DLD1 (cell line): ENCODE data around the gene PLD1.
"Not testable (repeated sequence)": the region's sequence is repeated elsewhere in the genome, so short reads cannot be mapped to it uniquely, and the experiment has no call there.

Source experiments
- in situ Hi-C: cut with HindIII; loops from 2 replicates; pipeline ENCODE4 v1.10.0; 2017; ENCODE audit warnings: low sequenced_read_pairs

Gene PLD1

DNA sequence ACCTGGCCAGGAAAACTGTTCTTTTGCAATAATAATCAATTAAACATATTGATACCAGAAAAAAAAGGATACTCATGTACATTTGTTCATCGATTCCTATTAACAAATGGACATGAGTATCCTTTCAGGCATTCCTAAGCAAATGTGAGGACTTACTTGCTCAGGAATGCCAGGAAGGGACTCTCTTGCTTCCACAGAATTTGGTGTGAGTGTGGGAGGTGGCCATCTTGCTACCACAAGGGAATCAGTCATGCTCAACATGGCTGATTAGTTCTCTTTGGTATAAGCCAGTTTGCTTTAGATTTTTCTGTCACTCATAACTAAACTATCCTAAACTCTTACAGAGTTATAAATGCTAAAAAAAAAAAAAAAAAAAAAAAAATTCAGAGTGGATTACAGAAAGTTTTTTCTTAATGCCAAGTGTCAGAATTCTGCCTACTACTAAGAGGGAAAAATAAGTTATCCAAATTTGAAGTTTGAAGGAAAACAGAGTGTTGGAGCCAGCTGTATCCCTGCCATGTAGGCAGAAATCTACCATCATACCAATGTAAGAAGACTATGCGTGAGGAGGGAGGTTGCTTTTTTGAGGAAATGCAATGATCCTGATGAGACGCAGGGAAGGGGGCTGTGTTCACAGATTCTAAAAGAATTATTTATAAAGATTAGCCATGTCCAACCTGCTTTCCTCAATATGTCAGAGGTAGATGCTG lies 98.7 kb downstream of the PLD1 start:
- in situ Hi-C loops: no loop called here

DNA sequence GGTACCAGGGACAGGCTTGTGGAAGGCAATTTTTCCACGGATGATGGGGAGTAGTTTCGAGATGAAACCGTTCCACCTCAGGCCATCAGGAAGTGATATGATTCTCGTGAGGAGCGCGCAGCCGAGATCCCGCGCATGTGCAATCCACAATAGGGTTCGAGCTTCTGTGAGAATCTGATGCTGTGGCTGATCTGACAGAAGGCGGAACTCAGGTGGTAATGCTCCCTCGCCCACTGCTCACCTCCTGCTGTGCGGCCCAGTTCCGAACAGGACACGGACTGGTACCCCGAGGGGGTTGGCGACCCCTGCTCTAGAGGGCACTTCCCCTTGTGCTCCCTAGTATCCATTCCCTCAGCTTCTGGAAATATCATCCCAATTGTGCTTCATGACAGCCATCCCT lies 99.9 kb downstream of the PLD1 start:
- in situ Hi-C loops: no loop called here

GRCh38 chr3:171704814-171705213 lies 105.5 kb downstream of the PLD1 start:
- in situ Hi-C loops: no loop called here

DNA sequence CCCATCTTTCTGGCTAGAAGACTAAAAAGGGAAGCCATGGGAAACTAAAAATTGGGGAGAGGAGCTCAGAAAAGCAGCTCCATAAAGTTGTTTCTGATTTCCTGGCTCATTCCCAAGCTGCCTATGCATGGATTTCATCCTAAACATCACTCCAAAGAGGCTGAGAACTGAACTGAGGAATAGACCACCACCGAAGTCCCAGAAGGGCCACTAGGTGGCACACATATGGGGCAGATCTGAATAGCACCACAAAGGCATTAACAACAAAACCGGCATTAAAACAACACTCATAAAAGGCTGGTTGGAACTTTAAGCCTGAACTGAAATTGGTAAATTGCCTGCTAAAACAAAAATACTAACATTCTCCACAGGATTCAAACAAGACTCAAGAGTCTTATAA lies 106.3 kb downstream of the PLD1 start:
- in situ Hi-C loops: no loop called here

DNA sequence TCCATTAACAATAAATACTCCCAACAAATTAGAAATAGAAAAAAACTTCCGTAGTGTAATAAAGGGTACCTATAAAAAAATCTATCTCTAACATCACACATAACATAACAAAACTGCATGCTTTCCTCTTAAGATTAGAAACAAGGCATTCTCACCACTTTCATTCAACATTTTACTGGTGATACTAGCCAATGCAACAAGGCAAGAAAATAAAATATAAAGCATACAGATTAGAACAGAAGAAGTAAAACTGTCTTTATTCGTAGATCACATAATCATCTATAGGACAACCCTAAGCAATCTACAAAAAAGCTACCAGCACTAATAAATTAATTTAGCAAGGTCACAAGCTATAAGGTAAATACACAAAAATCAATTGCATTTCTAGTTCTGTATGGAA lies 107.1 kb downstream of the PLD1 start:
- in situ Hi-C loops: no loop called here

GRCh38 chr3:171700653-171701052 lies 109.6 kb downstream of the PLD1 start:
- in situ Hi-C loops: no loop called here

DNA sequence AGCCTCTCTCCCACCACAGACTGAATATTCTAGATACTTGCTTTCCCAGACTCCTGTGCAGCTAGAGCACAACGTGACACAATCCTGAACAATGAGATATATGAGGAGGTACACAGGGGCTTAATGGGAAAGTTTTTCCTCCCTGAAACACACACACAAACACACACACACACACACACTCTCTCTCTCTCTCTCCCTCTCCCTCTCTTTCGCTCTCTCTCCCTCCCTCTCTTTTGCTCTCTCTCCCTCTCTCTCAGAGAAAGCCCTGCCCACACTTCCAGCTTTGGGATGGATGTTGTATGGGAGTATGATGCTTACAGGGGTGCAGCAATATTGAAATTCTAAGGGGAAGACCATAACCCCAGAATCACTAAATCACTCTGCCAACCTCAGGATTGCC lies 110.1 kb downstream of the PLD1 start:
- in situ Hi-C loops: no loop called here

GRCh38 chr3:171699601-171700000 lies 110.7 kb downstream of the PLD1 start:
- in situ Hi-C loops: no loop called here

DNA sequence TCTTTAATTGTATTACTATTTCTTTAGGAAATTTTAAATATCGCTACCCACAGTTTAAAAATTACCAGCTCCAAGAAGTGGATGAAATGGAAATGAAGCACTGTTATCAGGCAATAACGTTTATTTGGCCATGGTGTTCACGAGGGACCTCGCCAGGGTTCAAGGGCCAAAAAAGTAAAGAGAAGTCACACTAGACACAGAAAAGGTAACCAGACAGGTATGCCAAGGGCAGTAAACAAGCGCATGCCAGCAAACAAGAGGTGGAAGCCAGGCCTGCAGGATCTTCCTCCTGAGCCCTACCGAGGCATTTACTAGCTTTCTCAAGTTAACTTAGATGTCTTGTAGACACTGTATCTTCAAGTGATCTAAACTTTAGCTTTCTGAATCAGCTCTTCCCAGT lies 113.5 kb downstream of the PLD1 start:
- in situ Hi-C loops: no loop called here

DNA sequence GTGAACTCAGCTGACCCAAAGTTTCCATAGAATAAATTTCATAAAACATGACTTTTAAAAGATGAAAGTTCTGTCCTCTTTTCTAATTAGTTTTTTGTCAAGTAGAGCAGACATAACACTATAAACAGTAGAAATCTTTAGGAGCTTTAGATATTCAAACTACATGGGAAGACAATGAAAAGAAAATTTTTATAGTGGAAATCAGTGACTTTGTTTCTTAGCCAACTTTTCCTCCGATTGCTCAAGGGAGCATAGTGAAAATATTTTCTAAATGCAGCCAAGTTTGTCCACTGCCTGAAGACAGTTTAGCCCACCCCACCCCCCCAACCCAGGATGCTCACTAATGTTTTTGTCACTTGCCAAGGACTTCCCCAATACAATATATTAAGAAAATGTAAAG lies 114.9 kb downstream of the PLD1 start:
- in situ Hi-C loops: no loop called here

DNA sequence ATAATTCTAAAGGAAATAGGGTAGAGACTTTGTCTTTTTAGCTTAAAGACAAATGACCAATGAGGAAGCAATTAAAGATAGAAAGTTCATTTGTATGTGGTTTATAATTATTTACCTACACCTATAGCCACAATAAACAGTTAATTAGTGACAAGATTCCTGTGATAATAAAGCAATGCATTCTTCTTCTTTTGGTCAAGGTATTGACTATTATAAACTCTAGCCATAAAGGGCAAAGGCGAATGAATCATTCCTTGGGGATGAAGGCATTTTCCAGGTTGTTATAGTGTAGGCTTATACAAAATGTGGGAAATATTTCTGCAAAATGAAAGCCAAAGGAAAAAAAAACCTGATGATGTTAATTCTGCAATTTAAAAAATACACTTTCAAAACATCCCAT lies 115.4 kb downstream of the PLD1 start:
- in situ Hi-C loops: no loop called here

DNA sequence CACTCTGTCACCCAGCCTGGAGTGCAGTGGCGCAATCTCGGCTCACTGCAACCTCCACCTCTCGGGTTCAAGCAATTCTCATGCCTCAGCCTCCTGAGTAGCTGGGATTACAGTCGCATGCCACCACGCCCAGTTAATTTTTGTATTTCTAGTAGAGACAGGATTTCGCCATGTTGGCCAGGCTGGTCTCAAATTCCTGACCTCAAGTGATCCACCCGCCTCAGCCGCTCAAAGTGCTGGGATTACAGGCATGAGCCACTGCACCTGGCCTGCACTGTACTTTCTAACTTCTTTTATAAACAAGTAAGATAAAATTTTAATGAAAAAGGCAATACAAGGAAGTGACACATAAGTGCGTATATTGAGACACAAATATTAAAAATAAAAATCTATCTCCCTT lies 117.7 kb downstream of the PLD1 start:
- in situ Hi-C loops: not testable (repeated sequence)

- in situ Hi-C loops: no loop called here
These were observed 118.8 kb downstream of the PLD1 start for GRCh38 chr3:171691485-171691884.

DNA sequence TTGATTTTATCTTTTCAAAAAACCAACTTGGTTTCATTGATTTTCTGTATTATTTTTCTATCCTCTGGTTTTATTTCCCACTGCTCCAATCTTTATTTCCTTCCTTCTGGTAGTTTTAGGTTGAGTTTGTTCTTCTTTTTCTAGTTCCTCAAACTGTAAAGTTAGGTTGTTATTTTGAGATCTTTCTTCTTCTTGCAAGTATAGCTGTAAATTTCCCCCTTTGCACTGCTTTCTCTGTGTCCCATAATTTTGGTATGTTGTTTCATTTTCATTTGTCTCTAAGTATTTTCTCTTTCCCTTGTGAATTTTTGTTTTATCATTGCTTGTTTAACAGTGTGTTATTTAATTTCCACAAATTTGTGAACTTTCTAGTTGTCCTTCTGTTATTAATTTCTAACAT lies 120.0 kb downstream of the PLD1 start:
- in situ Hi-C loops: no loop called here

DNA sequence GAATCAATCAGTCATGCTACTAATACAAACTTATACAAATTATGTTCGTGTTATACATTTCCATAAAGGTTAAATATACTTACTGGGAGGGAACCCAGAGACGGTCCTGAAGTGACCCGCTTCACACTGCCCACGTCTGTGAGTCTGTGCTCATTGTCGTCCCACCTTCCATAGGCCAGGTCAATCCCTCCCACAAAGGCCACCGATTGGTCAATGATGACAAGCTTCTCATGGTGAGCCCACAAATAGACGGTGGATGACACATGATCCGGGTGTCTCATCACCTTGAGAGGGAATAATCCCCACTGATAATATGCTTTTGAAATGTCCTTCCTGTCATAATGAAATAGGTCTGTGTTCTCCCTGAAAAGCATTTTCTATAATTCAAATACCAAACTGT lies 121.7 kb downstream of the PLD1 start:
- in situ Hi-C loops: no loop called here

- in situ Hi-C loops: no loop called here
These were observed 122.3 kb downstream of the PLD1 start for GRCh38 chr3:171688002-171688401.

- in situ Hi-C loops: no loop called here
These were observed 122.7 kb downstream of the PLD1 start for GRCh38 chr3:171687581-171687980.

DNA sequence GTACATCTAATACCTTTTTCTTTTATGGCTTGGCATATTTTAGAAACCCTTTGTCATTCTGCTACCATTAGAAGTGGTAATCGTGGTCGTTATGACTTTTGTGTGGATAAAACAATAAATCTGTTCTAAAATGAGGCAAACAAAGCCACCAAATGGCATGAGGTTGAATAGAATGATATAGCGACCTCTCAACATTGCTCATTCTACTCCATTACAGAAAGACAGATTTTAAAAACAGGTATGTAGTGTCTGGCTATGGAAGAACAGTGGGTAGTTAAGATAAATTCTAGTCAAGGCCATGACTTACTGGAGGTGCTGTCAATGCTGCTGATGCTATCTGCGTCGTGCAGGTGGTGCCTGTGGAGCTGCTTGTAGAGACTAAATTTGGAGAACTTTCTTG lies 123.2 kb downstream of the PLD1 start:
- in situ Hi-C loops: no loop called here

- in situ Hi-C loops: no loop called here
These were observed 125.0 kb downstream of the PLD1 start for GRCh38 chr3:171685116-171685895.

GRCh38 chr3:171684221-171684620 lies 126.1 kb downstream of the PLD1 start:
- in situ Hi-C loops: no loop called here

DNA sequence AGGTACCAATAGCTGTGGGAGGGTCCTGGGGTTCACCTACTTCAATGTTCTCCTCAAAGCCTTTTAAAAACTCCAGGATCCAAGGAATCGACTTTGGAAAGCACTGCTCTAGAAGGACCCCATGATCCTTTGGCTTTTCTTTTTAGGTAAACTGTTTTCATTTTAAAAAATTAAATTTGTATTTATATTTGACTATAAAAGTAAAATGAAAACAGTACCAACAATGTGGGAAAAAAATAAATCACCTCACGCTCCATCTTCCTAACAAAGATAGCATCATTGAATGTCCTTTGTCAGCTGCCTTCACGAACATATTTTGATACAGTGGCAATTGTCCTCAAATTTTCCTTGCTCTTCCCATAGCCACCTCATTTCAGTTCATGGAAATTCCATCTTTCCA lies 127.5 kb downstream of the PLD1 start:
- in situ Hi-C loops: no loop called here

DNA sequence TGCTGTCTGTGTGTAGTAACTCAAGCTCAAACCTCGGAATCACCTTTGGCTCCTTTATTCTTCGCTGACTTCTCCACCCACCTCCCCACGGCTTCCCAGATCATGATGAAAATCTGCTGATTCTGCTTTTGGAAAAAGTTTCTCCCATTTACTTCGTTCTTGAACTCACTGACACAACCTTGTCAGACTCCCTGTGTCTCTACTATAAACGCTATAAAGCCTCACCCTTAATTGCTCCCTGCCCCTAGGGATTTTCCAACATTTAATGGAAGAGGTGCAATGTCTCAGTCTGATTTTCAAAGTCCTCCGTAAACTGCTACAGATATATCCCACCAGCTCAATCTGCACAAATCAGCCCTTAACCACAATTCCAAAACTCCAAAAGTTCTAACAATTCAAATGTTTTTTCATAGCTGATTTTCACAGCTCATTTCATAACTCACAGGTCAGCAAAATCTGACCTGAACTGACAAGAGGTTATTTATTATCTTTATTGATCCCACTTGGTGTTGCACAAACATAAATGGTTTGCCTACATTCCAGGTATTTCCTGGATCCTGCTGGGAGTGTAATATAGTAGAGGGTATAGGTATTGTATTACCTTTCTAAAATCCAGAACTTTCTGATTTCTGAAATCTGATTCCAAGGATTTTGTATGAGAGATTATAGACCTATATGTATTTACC lies 129.4 kb downstream of the PLD1 start:
- in situ Hi-C loops: no loop called here
